Fibroblast of skin of right quadriceps (primary cell): ENCODE data around the gene MAN2C1.
"Not testable (repeated sequence)": the region's sequence is repeated elsewhere in the genome, so short reads cannot be mapped to it uniquely, and the experiment has no call there.

ENCODE experiments used
- DNase-seq: peaks from one replicate; pipeline ENCODE4 v3.0.0-alpha.2; 2013

The MAN2C1 gene

DNA sequence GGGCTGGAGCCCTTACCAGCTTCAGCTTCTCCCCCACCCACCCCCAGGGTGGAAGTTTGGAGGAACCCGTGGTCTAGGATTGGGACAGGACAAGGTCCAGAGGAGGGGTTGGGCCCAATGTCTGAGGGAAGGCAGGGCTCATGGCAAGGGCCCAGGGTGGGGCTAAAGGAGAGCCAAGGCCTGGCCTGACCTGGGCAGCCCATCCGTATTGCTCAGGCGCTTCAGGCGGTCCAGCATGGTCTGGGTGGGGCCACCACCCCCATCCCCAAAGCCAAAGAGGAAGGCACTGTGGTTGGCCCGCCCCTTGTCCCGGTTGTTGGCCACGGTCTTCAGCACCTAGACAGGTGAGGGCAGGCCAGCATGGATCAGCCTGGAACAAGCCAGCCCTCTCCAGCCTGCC is 7.6 kb downstream of the MAN2C1 start:
- DNase-seq: no peak

DNA sequence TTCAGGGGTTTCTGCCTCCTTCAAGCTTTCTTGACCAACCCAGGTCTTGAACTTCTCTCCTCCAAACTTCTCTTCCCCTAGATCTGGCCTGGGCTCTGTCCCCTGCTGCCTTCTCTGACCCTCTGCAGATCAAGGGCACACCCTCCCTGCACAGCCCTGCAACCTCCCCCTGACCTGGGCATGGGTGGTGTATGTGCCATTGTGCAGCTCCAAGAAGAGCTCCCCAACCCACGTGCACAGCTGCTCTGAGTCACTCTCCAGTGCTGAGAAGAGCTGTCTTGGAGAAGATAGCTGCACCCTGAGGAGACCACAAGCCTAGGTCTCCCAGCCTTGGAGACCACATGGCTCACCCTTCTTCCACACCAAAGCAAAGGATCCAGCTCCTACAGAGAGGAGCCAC is 8.0 kb downstream of the MAN2C1 start:
- DNase-seq: no peak

DNA sequence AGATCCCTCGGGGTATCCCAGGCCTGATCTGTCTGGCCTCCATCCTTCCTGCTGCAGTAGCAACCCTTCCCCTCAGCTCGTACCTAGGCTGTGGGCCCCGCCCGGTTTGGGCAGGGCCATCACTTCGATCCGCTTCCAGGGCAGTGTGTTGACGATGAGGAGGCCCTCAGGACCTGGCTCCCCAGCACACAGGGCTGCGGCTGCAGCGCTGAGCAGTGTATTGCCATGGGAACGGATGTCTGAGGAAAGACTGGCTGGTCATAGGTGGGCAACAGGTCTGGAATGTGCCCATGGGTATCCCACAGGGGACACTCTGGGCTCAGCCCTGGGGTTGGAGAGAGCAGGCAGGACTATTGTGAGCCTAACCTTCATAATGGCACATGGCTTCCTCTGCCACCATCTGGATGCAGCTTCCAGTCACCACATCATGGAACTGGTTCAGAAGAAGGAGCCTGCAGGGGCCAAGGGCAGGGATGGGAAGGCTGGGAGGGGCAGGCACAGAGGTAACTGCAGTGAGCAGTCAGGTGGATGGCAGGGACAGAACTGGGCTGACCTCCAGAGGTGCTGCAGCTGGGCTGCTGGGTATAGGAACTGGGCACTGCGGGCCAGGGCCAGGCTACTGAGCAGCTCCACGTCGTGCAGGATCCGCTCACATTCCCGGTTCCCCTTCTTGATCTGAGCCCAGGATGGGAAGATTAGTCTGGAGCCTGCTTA is 8.7 kb downstream of the MAN2C1 start:
- DNase-seq: no peak

DNA sequence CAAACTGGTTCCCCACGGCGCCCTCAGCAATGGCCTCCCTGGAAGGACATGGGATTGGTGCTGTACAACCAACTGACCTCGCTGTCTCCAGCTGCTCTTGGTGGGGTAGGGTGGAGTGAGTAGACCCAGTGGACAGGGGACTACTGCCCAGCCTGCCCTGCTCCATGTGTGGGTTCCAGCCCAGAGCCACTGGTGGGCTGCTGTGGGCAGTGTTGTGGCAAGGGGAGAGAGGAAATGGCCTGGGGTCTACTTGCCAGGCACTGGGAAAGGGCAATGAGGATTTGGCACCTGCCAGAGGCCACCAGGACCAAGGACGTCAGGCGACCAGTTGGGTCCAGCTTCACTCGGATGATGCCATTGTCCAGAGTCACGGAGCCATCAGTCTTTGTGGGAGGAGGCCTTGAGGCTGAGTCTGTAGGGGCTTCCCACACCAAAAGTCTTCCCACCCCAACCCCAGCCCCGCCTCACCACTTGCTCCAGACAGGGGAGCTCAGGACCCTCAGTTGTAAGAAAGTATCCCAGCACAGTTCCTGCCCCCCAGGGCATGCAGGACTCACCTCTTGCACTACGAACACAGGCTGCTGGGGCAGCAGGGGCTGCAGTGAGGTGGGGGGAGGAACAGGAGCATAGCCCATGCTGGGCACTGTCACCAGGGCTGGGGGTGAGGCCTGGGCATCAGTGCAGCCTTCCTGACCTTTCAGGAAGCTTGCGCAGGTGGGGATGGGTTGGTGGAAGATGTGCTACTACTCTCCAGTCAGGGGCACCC is 9.5 kb downstream of the MAN2C1 start:
- no peak for DNase-seq

DNA sequence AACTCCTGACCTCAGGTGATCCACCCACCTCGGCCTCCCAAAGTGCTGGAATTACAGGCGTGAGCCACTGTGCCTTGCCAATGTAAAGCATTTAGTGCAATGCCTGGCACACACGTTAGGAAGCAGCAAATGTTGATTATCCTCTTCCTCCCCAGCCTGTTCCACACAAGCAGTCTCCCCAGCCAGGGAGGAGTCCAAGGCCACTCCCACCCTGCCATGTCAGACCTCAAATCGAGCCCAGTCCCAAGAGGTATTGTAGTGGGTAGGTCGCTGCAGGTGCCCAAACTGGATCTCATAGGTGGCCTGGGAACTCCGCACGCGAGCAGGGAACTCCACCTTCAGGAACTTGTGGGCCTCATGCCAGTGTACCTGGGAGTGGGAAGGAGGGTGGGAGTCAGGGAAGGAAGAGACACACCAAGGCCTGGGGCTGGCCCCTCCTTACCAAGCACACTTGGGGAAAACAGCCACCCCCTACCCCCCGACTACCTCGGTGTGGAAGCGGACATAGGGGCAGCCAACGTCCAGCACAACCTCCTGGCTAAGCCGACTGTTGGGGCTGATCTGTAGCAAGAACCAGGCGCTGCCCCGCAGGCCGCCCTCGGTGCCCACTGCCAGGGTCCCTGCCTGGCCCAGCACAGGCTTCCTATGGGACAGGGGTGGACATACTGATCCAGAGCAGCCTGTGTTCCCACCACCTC is 10.3 kb downstream of the MAN2C1 start:
- DNase-seq: no peak

DNA sequence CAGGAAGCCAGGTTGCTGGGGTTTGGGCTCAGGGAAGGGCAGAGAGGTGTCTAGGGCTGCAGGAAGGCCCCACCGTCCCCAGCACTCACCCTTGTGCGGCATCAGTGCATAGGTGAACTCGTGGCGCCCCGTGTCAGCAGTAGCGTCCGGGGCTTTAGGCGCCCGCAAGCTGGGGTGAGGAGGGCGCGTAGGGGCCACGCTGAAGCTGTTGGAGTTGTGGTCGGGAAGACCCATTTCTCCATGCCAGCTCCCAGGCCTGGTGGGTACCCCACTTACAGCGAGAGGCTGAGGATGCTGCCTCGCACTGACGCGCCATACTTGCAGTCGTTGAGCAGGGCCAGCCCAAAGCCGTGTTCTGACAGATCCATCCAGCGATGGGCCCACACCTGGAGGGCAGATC is 11.9 kb downstream of the MAN2C1 start:
- DNase-seq: no peak

DNA sequence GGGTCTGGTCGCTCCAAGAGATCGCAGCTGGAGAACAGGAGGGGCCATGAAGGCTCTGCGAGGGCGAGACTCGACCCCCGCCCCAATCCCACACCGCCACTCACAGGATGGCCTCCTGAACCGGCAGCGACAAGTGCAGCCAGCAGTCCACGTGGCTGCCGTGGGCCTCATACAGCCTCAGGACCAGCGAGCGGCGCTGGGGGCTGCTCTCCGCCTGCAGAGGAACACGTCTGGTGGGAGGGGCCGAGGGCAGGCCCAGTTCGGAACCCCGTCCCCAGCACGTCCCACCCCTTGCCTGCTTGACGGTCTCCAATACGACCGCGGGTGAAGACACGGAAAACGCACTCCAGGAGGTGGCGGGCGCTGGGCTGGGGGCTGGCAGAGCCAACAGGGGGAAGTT is 12.4 kb downstream of the MAN2C1 start:
- DNase-seq: no peak

DNA sequence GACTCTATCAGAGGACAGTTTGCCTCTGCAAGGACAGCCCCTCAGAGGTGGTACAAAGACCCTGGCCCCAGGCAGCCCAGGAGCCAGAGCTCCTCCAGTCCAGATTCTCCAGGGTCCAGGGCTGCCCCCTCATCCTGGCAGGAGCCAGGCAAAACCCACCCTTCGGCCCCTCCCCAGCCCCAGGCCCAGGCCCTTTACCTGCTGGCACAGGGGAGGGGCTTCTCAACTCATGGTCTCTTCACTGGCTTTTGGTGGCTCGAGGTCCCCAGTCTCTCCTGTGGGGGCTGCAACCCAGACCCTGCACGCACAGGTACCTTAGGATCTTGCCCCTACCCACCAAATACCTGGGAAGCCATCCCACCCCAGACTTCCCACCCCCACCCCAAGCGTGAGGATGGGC is 13.0 kb downstream of the MAN2C1 start:
- no peak for DNase-seq

DNA sequence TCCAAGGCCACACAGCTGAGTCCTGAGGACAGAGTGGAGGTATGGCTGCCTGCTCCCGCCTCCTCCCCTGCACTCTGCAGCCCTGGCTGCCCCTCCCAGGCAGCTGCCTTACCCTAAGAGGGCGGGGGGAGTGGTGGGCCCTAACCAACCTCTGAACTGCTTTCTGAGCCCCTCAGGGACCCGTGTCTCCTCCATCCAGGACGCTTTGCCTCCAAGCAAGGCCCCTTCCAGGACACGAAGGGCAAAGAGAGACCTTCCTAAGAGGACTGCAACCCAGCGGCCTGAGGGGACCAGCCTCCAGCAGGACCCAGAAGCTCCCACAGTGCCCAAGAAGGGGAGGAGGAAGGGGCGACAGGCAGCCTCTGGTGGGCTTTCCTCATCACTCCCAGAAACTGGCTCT is 14.0 kb downstream of the MAN2C1 start:
- no peak for DNase-seq

DNA sequence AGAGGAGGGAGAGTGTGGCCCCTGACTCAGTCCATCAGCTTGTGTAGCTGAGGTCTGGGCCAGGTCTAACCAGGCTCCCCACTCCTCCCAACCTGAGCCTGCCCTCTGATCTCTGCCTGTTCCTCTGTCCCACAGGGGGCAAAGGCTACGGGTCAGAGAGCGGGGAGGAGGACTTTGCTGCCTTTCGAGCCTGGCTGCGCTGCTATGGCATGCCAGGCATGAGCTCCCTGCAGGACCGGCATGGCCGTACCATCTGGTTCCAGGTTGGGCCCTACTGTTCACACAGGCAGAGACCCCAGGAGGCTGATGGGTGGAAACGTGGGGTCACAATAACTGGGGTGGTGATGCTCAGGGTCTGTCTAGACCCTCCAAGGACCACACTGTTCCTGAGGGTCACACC is 14.8 kb downstream of the MAN2C1 start:
- DNase-seq: no peak

DNA sequence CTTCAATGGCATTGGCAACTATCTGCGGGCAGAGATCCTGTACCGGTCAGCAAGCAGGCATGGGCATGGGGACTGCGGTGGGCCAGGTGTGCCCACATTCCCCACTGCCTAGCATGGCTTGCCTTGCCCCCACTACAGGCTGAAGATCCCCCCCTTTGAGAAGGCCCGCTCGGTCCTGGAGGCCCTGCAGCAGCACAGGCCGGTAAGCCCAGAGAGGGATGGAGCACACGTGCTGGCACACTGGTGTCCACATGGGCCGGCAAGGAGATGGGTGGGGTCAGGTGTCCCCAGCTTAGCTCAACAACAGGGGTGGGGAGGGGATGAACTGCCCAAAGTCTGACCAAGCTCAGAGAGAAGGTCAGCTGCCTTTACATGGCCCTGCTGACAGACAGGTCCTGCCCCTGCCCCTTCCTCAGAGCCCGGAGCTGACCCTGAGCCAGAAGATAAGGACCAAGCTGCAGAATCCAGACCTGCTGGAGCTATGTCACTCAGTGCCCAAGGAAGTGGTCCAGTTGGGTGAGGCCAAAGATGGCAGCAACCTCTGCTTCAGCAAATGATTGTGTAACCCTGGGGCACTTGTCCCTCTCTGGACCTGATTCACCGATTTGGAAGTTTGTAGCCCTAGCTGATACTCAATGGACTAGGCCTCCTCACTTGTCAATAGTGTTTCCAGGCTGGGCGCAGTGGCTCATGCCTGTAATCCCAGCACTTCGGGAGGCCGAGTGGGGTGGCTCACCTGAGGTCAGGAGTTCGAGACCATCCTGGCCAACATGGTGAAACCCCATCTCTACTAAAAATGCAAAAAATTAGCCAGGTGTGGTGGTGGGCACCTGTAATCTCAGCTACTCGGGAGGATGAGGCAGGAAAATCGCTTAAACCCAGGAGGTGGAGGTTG is 16.0 kb downstream of the MAN2C1 start:
- no peak for DNase-seq

DNA sequence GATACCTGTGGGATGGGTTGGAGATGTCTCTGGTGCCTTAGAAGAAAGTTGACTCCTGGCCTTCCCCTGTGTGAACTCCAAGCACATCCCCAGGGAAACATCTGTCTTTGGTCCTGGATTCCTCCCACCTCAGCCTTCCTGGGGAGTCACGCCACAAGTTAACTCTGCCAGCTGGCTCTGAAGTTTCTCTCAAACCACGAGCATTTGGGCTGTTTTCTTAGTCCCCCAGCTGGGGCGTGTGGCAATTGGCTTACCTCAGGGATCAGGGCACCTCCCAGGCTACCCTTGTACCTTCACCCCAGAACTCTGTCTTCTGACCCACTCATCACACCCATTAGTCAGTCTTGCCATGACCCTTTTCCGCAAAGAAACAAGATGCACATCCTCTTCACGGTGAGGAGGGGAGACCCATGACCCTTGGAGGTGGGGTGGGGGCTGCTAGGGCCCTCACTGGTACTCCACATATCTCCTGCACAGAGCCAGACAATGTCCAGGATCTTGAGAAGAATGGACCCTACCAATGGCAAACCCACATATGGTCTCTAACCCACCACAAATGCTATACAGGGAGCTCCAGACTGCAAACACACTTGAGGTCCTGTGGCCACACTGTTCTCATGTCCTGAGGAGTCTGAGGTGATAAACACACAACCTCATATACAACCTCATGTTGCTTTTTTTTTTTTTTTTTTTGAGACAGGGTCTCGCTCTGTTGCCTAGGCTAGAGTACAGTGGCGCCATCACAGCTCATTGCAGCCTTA is 17.6 kb downstream of the MAN2C1 start:
- no peak for DNase-seq

DNA sequence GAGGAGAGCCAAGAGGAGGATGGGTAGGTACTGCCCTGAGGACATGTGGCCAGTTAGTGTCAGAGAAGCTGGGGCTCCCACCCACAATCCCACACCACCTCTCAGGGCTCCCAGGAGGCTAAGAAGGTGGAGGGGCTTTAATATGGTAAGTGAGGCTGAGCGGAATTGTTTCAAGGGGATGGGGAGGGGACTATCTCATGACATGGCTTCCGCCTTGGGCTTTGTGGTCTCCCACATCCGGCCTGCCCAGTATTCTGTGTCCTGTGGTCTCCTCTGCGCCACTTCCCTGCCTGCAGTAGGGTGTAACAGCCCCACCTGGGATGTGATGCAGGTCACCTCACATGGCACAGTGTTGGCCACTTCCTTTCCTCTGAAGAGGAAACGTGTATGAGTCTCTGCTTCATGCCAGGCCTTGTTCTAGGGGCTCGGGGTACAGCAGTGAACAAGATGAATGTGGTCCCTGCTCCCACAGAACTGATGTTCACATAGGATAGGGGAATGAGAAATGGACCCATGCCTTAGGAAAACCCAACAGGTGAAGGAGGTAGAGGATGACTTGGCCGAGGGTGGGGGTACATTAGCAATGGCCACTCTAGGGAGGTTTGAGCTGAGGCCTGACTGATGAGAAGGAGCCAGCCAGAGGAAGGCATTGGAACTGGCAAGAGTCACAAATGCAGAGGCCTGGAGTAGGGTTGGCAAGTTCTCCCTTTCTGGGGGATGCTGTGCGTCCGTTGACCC is 18.4 kb downstream of the MAN2C1 start:
- no peak for DNase-seq

DNA sequence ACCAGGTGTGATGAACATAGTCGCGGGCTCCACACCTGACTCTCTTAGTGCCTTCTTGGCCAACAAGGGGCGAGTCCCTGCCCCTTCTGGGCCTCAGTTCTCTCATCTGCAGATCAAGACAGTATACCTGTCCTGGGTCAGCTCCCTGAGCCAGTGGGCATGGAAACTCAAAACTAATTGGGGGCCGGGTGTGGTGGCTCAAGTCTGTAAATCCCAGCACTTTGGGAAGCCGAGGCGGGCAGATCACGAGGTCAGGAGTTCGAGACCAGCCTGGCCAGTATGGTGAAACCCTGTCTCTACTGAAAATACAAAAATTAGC is 19.1 kb downstream of the MAN2C1 start:
- DNase-seq: not testable (repeated sequence)

DNA sequence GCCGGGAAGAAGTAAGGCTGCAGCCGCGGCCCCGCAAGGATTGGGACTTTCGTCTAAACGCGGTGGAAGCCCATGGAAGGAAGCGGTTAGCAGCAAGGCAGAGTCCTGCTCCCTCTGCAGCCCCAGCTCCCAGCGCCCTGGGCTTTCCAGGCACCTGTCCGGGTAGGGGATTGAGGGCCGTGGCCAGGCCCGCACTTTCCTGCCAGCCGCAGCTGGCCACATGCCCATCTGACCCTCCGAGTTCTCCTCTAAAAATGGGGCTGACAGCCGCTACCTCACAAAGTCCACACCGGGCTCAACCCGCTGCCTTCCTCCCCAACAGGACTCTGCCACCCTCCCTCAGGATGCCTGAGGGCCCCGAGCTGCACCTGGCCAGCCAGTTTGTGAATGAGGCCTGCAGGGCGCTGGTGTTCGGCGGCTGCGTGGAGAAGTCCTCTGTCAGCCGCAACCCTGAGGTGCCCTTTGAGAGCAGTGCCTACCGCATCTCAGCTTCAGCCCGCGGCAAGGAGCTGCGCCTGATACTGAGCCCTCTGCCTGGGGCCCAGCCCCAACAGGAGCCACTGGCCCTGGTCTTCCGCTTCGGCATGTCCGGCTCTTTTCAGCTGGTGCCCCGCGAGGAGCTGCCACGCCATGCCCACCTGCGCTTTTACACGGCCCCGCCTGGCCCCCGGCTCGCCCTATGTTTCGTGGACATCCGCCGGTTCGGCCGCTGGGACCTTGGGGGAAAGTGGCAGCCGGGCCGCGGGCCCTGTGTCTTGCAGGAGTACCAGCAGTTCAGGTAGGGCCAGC is 19.7 kb downstream of the MAN2C1 start:
- no peak for DNase-seq

DNA sequence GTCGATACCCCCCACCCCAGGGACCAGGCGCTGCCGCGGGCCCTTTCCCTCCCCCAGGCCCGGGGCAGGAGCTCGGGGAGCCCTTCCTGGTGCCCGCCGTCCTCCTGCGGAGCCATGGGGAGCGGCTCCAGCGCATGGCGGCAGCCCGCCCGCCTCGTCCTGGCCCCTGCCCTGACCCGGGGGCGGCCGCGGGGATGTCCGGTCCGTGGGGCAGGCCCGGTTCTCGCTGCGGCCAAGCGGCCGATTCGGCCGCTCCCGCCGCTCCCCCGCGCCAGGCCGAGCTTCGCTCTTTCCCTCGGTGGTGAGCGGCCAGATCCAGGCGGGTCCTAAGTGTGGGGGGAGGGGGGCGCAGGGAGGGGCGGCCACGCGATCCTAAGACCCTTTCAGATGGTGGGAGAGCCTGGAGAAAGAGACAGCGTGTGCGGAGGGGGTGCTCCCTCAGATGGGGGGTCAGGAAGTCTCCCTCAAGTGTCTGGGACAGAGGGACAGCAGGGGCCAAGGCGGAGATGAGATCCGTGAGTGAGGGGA is 20.3 kb downstream of the MAN2C1 start:
- no peak for DNase-seq

DNA sequence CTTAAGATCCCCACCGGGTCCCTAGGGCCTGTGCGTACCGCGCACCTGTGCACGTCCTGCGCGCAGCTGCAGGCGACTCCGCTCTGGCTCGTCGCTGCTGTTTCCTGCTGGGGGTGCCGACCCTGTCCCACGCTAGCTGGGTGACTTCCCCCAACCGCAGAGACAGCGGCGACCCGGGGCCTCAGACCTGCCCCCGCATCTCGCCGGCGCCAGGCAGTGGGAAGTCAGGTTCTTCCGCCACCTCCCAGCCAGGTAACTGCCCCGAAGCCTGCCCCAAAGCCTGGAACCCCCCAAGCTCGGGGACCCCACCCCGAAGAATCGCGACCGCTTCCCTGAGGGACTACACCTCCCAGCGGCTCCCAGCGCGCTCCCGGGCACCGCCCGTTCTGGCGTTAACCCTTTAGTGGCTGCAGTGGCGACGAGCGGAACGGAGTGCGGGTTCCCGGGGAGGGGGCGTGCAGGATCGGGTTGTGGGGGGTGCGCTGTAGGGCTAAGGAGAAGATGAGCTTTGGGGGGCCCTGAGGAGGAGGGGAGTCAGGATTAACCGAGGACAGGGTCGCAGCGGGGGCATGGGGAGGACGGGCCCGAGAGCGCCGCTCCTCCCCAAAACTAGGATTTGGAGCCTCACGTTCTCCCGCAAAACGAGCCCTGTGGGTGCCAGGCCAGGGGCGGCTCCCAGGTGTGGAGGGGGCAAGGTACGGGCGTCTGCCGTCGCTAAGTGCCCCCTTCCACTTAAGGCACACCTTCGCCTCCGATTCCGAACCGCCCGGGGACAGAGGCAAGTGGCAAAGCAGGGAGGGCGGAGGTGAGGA is 21.0 kb downstream of the MAN2C1 start:
- DNase-seq: no peak

DNA sequence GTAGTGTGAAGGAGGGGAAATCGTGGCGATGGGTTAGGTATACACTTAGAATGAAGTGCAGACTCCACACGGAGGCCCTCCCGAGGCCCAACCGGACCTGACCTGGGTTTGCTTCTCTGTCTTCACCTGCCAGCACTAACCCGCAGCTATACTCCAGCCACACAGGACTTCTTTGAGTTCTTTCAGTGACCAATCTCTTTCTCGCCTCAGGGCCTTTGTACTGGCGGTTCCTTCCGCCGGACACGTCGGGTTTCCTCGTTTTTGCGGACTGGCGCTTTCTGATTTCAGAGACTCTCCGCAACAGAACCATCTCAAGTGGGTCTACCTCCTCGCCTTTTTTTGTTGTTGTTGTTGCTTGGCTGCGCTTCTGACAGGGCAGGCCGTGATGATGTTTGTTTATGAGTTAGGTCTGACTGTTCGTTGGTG is 21.6 kb downstream of the MAN2C1 start, which contains the start of gene NEIL1:
Gene NEIL1 (plus strand): TSS at position 244 of the 426 bp plus-strand sequence. CDS start 1,867 bp downstream, outside the sequence.
- no peak for DNase-seq

DNA sequence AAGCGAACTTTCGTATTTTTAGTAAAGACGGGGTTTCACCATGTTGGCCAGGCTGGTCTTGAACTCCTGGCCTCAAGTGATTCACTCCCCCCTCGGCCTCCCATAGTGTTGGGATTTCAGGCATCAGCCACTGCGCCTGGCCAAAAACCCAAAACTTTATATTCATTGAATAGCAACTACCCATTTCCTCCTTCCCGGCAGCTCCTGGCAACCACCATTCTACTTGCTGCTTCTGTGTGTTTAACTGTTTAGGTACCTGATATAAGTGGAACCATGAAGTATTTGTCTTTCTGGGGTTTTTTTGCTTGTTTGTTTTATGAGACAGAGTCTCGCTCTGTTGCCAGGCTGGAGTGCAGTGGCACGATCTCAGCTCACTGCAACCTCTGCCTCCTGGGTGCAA is 24.5 kb downstream of the MAN2C1 start:
- not testable (repeated sequence) for DNase-seq
